ENCODE measurements around the gene KRTAP10-2. TPM values are rescaled to one million over a fixed set of nuclear protein-coding genes. Genes with fewer than 3 reads are reported as not detected.

The KRTAP10-2 gene
- polyA plus RNA-seq, 1 donor (not counting 4 experiments of a cell fraction or from before 2014, with no cell fraction given) = not detected

DNA sequence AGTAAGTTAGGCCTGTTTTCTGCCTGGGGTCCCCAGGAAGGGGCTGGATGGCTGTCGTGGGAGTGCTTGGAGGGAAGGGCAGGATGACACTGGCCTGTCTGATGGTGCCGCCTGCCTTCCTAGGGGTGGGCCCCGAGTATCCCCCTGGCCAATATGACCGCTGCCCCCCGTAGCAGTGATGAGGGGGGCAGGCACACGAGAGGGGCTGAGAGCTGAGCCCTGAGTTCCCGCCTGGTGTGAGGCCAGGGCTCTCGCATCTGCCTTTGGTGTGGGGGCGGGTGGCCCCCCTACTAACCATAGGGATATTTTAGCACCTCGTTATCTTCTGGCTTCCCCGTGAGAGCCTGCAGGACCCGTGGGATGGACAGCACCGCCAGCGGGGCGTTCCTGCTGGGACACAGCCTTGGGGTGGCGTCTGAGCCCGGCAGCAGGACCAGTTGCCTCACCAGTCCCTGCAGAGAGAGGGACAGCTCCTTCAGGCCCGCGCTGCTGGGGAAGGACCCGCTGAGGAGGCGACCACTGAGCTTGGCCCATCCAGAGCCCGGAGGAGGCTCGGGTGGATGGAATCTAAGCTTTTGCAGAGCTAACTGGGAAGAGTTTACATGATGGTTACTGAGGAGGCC, 21.7 kb downstream of the KRTAP10-2 start:
- no peaks in the 10 kb centered on the region for H3K79me2 ChIP-seq (ENCODE audit: control insufficient read depth, insufficient read depth, low read length)
- H3K9me3 ChIP-seq (ENCODE audit: control insufficient read depth, low read depth, low read length) = peaks cover 14% of the 10 kb centered on the region
- no peaks in the 10 kb centered on the region for H4K20me1 ChIP-seq (ENCODE audit: control insufficient read depth, extremely low read depth, insufficient read depth, low read length)
- no peaks in the 10 kb centered on the region for H3K27me3 ChIP-seq (ENCODE audit: control insufficient read depth, extremely low read depth, insufficient read depth, low read length)
- FAIRE-seq (no peak), DNase-seq (ENCODE audit: low read depth, low spot score) (no peak)
- TF ChIP-seq, protein P1, sequence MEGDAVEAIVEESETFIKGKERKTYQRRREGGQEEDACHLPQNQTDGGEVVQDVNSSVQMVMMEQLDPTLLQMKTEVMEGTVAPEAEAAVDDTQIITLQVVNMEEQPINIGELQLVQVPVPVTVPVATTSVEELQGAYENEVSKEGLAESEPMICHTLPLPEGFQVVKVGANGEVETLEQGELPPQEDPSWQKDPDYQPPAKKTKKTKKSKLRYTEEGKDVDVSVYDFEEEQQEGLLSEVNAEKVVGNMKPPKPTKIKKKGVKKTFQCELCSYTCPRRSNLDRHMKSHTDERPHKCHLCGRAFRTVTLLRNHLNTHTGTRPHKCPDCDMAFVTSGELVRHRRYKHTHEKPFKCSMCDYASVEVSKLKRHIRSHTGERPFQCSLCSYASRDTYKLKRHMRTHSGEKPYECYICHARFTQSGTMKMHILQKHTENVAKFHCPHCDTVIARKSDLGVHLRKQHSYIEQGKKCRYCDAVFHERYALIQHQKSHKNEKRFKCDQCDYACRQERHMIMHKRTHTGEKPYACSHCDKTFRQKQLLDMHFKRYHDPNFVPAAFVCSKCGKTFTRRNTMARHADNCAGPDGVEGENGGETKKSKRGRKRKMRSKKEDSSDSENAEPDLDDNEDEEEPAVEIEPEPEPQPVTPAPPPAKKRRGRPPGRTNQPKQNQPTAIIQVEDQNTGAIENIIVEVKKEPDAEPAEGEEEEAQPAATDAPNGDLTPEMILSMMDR (optimal IDR thresholded peaks at IDR 0.05 in 1 of 3, IDR thresholded peaks at IDR 0.05 in 1 of 3, conservative IDR thresholded peaks at IDR 0.05 in 1 of 3; ENCODE audit: extremely low read depth in 1 of 3, insufficient read depth in 2 of 3, low read length in 3 of 3) = no peak
- no peak for TF ChIP-seq EZH2 (IDR thresholded peaks at IDR 0.05; ENCODE audit: low read length)
- dilution Hi-C loops (cut with MboI; ENCODE audit: extremely low pct_ligation_motif_present, low sequenced_read_pairs) = no loop called here
- H3K27ac ChIP-seq (ENCODE audit: control insufficient read depth, insufficient read depth, low read length) = no peak overlapping the region
- no peaks in the 10 kb centered on the region for H3K36me3 ChIP-seq (ENCODE audit: control insufficient read depth in 2 of 2, extremely low read depth in 1 of 2, insufficient read depth in 2 of 2, low read length in 2 of 2)
- no peak overlapping the region for H3K4me3 ChIP-seq (ENCODE audit: control insufficient read depth in 2 of 3, extremely low read depth in 1 of 3, insufficient read depth in 2 of 3, low read depth in 1 of 3, low read length in 3 of 3)
- no peak overlapping the region for H3K9ac ChIP-seq (ENCODE audit: control insufficient read depth, extremely low read depth, insufficient read depth, low read length)
- no peak overlapping the region for H3K4me2 ChIP-seq (ENCODE audit: control insufficient read depth, extremely low read depth, insufficient read depth, low read depth, low read length)
- no peaks in the 10 kb centered on the region for H3K4me1 ChIP-seq (ENCODE audit: control insufficient read depth, extremely low read depth, insufficient read depth, low read length)
- no peak overlapping the region for H2AFZ ChIP-seq (ENCODE audit: control insufficient read depth, low read length)
- H3K9me1 ChIP-seq (ENCODE audit: control insufficient read depth, extremely low read depth, insufficient read depth, low read length) = no peaks in the 10 kb centered on the region

DNA sequence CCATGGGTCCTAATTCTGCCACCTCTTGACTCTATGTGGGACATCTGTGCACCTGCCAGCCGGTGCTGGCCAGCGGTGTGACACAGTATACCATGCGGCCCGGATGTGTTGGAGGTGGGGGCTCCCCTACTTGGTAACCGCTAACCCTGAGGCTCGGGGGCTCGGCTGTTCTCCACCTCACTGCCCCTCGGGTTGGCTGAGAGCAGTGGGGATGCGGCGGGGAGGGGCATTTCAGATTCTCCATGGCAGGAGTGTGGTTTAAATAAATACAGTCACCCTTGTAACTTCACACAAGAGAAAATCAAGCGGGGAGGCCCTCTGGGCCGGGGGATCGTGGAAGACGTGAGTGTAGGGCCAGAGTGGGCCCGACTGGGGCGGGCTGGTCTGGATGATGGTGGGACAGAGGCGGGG, 22.3 kb downstream of the KRTAP10-2 start:
- no peak for FAIRE-seq
- no peak overlapping the region for H2AFZ ChIP-seq (ENCODE audit: control insufficient read depth, low read length)
- TF ChIP-seq, protein P1 (optimal IDR thresholded peaks at IDR 0.05 in 1 of 3, IDR thresholded peaks at IDR 0.05 in 1 of 3, conservative IDR thresholded peaks at IDR 0.05 in 1 of 3; ENCODE audit: extremely low read depth in 1 of 3, insufficient read depth in 2 of 3, low read length in 3 of 3) = no peak
- no peaks in the 10 kb centered on the region for H4K20me1 ChIP-seq (ENCODE audit: control insufficient read depth, extremely low read depth, insufficient read depth, low read length)
- H3K4me3 ChIP-seq (ENCODE audit: control insufficient read depth in 2 of 3, extremely low read depth in 1 of 3, insufficient read depth in 2 of 3, low read depth in 1 of 3, low read length in 3 of 3) = no peak overlapping the region
- no peaks in the 10 kb centered on the region for H3K36me3 ChIP-seq (ENCODE audit: control insufficient read depth in 2 of 2, extremely low read depth in 1 of 2, insufficient read depth in 2 of 2, low read length in 2 of 2)
- H3K27ac ChIP-seq (ENCODE audit: control insufficient read depth, insufficient read depth, low read length) = no peak overlapping the region
- no peak for DNase-seq (ENCODE audit: low read depth, low spot score)
- H3K27me3 ChIP-seq (ENCODE audit: control insufficient read depth, extremely low read depth, insufficient read depth, low read length) = no peaks in the 10 kb centered on the region
- no peak overlapping the region for H3K4me2 ChIP-seq (ENCODE audit: control insufficient read depth, extremely low read depth, insufficient read depth, low read depth, low read length)
- H3K9ac ChIP-seq (ENCODE audit: control insufficient read depth, extremely low read depth, insufficient read depth, low read length) = no peak overlapping the region
- H3K9me1 ChIP-seq (ENCODE audit: control insufficient read depth, extremely low read depth, insufficient read depth, low read length) = no peaks in the 10 kb centered on the region
- no peaks in the 10 kb centered on the region for H3K79me2 ChIP-seq (ENCODE audit: control insufficient read depth, insufficient read depth, low read length)
- dilution Hi-C loops (cut with MboI; ENCODE audit: extremely low pct_ligation_motif_present, low sequenced_read_pairs) = no loop called here
- H3K9me3 ChIP-seq (ENCODE audit: control insufficient read depth, low read depth, low read length) = peaks cover 19% of the 10 kb centered on the region
- H3K4me1 ChIP-seq (ENCODE audit: control insufficient read depth, extremely low read depth, insufficient read depth, low read length) = no peaks in the 10 kb centered on the region
